Mammary epithelial cell (primary cell): Measurements from ENCODE around the gene CHAMP1.

Experiments
- CTCF ChIP-seq, 2 donors: IDR thresholded peaks in 1 of 2; conservative IDR thresholded peaks in 1 of 2; 2 replicates each; pipeline ENCODE4 v1.5.1; 2011 to 2012; ENCODE audit warnings: inconsistent platforms in 2 of 2, low read length in 2 of 2, mild to moderate bottlenecking in 2 of 2, control low read depth in 1 of 2, low read depth in 1 of 2; ENCODE audit not compliant: insufficient read depth in 1 of 2; ENCODE audit errors: extremely low read depth in 1 of 2
- EZH2 ChIP-seq: IDR thresholded peaks from 2 replicates; pipeline ENCODE4 v1.6.1; 2012; ENCODE audit warnings: low read length, inconsistent platforms, borderline replicate concordance

GRCh38 chr13:114264886-114265611 is 49.3 kb upstream of the CHAMP1 start:
- no peak for TF ChIP-seq CTCF (conservative IDR thresholded peaks at IDR 0.05 in 1 of 2, IDR thresholded peaks at IDR 0.05 in 1 of 2; ENCODE audit: extremely low read depth in 1 of 2, insufficient read depth in 1 of 2, low read depth in 1 of 2, low read length in 2 of 2)
- no peak for TF ChIP-seq EZH2
